GM15510 (cell line): ENCODE results near the gene KRT80.

Source experiments
- POLR2A ChIP-seq: IDR thresholded peaks from 3 replicates; pipeline ENCODE4 v1.6.1; 2011; ENCODE audit warnings: borderline replicate concordance; ENCODE audit not compliant: insufficient read length; ENCODE audit errors: extremely low read depth

KRT80 gene

DNA sequence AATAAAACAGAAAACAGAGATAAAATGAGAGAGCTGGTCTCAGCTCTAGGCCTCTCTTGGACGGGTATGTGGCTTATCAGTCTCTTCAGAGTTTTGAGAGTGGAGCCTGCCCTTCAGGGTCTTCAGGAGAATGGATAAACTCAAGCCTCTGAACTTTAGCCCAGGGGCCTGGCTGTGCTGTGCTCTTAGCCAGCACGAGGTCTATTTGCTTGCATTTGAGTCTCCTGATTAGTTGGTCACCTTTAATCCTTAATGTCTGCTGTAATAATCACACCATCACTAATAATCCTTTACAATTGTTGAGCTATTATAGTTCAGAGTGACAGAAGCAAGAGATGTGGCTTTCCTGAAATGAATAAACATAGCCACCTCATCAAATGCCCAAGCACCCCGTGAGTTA, 24.3 kb downstream of the KRT80 start:
- no peak for TF ChIP-seq POLR2A

DNA sequence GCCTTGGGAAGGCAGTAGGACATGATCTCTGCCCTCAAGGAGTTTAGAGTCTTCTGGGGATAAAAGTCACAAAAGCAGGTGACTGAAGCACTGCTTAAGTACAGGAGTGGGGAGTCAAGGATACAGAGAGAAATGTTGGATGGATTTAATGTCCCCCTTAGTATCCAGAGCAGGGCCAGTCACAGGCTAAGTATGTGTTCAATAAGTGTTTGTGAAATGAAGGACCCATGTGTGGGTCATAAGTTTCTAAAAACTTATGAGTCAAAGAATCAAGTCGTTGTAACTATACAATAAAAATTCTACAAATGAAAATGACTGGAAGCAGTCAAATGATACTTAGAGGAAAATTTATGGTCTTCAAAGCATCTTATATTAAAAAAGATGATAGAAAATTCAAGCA, 25.1 kb downstream of the KRT80 start:
- no peak for TF ChIP-seq POLR2A

DNA sequence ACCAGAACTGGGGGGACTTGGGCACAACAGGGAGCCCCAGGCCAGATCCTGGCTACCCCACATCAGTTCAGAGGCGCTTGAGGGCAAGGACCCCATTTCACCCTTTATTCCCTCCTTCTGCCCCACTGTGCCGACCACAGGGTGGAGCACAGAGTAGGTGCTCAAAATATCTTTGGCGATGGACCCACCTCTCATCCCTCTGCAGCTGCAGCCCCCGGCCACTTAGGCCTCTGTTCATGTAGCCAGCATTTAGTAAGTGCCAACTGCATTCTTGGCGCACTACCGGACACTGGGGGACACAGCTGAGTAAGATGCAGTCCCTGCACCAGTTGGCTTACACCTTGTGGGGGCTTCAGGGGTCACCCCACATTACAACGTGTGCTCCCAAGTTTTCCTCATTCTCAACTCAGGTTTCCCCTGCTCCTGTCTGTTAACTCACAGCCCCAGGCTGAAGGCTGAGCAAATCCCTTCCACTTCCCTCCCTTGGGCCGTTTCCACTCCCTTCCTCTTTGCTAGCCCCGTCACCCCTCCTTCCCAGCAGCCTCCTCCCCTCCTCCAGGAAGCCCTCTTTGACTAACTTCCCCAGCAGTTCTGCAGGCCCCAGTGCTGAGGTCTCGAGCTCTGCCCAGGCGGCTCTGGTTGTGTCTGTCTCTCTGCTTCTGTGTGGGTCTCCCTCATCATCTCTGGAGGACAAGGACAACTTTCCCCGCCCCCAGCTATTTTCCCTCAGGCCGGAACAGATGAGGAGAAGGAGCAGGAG, 26.5 kb downstream of the KRT80 start:
- TF ChIP-seq POLR2A, result no peak

DNA sequence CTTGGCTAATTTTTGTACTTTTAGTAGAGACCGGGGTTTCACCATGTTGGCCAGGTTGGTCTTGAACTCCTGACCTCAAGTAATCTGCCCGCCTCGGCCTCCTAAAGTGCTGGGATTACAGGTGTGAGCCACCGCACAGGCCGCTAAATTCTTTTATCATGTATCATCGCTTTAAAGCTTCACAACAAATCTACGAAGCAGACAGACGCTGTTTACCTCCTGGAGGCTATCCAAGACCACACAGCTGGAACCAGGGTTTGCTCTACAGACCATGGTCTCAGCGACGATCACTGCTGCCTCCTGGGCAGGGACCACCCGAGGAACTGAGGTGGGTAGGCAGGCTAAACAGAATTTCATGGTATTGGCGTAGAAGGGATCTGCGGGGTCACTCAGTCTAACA, 27.2 kb downstream of the KRT80 start:
- TF ChIP-seq POLR2A, result no peak

DNA sequence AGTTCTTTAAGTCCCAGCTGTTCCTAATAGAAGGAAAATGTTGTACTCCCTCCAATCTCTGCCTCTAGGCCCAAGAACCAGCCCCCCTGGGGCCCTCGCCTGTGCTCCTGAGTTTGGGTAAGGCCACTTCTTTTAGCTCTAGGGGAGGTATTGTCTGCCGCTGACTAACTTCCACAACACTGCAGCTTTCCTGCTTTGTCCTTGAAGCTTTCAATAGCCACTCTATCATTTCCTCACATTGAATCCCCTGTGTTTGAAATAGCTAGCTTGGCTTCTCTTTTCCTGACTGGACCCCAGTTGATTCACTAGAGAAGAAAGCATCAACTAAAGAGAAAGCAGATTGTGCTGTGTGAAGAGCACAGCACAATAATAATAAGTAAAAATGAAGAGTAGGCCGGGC, 28.8 kb downstream of the KRT80 start:
- TF ChIP-seq POLR2A, result no peak

DNA sequence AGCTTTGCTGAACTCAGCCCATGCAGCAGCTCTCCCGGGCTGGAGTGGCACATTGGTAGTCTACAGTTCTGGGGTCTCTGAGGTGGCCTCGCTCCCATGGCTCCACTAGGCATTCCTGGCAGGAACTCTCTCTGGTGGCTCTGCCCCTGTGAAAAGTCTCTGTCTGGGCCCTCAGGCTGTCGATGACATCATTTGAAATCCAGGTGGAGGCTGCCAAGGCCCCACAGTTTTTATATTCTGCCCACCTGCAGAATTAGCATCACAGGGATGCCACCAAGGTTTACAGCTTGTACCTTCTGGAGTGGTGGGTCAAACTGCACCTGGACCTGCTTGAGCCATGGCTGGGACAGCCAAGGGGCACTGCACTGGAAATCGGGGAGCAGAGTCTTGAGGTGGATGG, 31.6 kb downstream of the KRT80 start:
- no peak for TF ChIP-seq POLR2A

DNA sequence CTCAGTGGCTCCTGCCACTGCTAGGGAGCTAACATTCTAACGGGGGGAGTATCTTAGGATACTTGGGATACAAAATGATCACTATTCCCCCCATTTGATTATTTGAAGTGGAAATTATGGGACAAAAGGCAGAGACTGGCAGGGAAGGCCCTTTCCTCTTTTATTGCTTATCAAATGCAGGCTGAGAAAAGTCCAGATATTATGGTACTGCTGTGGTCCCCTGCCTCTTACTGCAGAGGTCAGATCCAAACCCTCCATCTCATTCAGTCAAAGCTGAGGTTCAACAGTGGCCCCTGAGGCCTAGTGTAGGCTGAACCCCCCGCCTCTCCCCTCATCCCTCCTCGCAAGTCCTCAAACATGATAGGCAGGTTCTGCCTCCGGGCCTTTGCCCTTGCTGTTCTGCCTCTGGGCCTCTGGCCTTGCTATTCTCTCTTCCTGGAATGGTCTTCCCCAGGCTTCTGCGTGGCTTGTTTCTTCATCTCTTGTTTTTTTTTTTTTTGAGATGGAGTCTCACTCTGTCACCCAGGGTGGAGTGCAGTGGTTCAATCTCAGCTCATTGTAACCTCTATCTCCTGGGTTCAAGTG, 34.2 kb downstream of the KRT80 start:
- no peak for TF ChIP-seq POLR2A

DNA sequence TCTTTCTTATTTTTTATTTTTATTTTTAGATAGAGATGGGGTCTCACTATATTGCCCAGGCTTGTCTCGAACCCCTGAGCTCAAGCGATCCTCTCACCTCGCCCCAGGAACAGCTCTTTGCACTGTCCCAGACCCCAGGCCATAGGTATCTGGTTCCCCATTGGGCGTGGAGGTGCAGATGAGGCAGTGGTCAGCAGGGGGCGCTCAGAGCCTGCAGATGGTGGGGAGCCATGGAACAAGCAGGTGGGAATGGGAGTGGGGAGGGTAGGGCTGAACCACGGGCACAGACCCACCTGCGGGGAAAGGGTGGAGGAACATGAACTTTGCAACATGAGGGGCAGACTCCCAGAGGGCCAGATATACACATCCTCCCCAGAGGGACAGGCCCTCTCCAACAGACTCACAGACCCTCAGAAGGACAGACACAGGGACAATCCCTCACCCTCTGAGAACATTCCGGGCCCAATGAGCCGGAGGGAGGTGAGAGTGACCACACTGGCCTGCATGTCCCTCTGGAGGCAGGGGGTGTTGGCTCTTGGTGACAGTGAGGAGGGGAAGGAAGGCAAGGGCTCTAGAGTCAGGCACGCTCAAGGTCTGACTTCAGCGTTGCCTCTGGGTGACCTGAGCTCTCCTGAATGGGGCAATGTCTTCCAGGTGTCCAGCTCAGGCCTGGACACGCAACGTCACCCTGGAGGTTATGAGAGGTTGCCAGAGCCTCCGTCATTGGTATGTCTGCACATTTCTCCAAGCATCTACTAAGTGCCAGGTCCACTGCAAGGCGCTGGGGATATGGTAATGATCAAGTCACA, 34.9 kb downstream of the KRT80 start:
- TF ChIP-seq POLR2A, result no peak

DNA sequence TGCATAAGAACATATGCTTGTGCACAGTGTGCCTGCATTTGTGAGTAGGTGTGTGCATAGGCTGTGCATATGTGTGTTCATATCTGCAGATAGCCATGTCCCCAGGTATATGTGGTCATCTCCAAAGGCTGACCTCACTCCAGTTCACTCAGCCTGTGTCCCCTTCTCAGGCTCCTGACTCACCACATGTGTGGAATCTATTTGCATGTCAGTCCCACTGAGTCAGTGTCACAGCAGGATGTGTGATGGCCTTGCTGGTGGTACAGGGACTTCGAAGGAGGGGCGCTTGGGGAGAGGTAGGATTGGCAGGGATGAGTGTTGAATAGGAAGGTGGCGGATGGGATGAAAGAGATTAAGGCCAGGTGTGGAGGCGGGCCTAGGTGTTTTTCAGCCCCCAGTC, 35.5 kb downstream of the KRT80 start:
- TF ChIP-seq POLR2A, result no peak

DNA sequence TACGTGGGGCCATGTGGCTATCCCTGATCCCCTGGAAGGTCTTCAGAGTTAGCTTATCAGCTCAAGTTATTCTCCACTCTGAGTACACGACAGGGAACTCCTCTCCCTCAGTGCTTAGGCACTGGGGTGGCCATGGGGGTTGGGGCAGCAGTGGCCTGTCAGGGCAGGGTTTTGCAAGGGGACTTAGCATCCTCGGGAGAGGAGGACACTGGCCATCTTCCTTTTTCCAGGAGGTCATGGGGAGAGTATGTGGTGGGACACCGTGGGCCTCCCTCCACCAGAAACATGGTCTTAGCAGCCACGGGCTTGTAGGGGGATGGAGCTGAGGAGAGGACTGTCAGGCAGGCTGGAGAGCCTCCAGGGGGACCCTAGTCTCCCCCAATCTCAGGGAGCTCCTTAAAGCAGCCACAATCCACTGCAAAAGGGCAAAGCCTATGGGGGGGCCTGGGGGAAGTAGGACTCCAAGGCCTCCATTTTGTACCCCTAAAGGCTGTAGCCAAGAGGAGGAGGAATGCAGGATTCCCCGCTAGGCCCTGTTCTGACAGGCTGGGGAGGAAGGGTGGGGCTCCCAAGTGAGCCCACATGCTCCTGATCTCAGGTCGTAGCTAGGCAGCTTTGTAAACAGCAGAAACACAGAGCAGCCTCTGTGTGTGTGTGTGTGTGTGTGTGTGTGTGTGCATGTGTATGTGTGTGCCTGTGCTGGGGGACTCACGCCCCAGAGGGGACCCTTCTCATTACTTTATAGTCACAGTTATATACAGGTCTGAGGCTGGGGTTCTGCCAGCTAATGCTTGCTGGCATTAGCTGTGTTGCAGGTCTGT, 36.6 kb downstream of the KRT80 start:
- no peak for TF ChIP-seq POLR2A

DNA sequence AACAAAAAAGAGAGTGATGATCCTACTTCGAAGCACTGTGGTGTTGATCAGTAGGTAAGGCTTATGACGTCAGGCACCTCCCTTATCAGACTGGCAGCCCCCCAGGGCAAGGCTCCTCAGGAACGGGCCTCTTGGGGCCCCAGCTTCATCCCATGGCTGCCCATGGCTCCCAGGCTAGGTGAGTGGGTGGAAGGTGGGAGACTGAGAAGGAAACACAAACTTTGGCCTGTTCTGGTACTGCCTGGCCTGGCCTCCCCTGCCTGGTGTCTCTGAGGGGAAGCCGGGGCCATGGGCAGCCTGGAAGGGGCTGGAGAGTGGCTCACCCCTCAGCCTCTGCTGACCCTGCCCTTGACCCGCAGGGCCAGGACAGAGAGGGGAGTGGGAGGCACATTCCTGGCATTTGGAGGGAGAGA, 38.9 kb downstream of the KRT80 start:
- no peak for TF ChIP-seq POLR2A

DNA sequence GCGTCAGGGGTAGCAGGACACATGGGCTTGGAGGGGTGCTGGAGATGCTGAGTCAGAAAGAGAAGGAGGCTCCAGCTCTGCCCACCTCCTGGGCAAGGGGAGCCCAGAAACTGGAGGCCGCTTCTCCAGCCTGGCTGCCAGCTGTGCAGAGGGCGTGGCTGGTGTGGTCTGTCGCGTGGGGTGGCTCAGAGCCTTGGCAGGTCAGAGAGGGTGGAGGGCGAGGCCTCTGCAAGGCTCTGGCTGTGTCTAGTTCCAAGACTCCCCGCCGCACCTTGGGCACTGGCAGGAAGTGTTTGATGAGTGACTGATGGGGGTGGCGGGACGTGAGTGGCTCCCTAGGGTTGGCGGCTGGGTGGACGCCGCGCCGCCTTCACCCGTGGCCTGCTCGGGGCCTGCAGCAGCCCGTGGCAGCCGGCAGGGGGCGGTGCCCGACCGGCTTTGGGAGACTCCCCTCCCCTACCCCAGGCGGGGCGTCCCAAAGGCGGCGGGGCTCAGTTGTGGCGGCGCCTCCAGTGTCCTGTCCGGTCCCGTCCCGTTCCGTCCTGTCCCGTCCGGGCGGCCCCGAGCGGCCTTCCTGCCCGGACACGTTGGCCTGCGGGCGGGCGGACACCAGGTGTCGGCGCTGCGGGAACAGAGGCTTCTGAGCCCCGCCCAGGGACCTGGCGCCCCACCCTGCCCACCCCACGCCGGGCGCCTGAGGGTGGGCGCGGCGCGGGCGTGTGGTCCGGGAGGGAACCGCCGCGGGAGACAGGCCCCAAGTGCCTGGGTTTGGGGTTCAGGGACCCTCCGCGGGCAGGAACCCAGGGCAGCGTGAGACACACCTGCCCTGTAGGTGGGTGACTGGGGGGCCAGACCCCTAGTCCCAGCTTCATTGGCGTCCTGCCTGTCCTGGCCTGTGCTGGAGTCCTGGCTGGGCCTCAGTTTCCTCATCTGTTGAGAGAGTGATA, 39.7 kb downstream of the KRT80 start:
- TF ChIP-seq POLR2A, result no peak

DNA sequence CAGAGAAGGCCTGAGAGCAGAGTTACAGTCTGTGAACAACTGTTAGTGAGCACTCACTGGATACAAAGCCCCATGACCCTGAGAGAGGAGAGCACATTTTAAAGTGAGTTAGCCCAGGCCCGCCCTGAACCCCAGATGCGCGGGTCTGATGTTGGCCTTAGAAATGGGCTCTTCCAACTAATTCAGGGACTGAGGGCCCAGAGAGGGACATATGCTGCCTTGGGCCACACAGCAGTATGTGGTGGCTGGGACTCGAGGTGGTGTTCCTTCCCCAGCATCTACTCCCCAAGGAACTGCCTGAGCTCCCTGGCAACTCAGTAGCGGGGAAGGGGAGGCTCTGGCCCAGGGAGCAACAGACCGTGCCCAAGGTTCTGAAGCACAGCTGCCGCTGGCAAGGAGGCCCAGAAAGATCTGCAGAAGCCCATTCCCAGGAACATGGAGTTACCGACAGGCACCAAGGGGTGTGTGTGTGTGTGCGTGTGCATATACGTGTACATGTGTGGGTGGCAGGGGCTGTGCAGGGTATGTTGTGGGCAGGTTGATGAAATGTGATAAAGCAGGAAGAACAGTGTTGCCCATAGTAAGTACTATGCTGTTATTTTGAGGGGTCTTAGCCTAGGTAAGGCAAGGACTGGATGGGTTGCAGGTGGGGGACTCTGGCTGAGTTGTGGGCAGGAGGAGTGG, 40.5 kb downstream of the KRT80 start:
- TF ChIP-seq POLR2A, result no peak

DNA sequence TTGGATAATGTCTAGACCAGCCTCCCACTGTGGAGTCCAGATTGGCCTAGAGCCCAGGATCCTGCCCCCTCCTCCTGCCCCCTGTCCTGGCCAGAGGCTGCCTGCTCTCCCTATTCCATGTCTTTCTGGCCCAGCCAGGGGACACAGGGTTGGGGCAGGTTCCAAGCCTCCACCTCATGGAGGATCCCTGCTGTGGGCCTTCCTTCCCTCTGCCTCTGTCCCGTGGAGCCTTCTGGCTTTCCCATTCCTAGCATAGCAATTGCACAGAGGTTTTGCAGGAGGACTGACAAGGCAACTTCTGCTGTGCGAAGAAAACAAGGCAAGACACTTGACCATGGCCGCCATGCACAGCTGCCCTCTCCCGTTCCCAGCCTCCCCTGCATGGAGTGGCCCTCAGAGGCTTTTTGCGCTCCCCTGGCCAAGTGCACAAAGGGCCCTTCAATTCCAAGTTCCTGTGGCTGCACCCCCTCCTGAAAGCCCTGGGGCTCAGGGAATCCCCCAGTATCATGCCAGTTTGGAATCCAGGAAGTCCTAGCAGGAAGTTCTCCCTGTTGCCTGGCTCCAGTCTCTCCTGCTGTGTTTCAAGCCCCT, 42.1 kb downstream of the KRT80 start:
- TF ChIP-seq POLR2A, result no peak

DNA sequence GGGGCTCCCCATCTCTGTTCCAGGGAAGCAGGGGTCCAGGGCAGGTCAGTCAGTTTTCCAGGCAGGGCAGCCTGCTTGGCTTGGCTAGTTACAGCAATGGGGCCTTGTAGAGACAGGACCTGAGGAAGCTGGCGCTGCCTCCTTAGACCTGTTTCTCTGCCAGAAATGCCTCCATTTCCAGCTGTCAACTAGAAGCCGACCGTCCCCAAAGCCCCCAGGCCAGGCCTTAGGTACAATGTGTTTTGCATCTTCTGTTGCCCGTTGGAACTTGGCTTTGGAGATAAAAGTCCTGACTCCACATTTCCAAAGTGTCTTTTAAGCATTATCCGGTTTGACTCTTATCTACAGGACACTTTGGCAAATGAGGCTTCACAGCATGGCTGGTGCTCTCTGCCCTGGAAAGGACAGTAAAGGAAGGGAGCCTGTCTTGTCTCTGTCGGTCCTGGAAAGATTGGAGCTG, 42.6 kb downstream of the KRT80 start:
- no peak for TF ChIP-seq POLR2A
